Stimulated activated CD4-positive, alpha-beta T cell treated with anti-CD3 and anti-CD28 coated beads, TNF-alpha, amount 100 ng/mL, for 24 hours (primary cell): Measurements from ENCODE around the gene CPA4.

Experiments
- DNase-seq, 3 experiments: peaks; one replicate each; pipeline ENCODE4 v3.0.0-alpha.2; 2020; ENCODE audit warnings: low read depth in 3 of 3

Gene CPA4

DNA sequence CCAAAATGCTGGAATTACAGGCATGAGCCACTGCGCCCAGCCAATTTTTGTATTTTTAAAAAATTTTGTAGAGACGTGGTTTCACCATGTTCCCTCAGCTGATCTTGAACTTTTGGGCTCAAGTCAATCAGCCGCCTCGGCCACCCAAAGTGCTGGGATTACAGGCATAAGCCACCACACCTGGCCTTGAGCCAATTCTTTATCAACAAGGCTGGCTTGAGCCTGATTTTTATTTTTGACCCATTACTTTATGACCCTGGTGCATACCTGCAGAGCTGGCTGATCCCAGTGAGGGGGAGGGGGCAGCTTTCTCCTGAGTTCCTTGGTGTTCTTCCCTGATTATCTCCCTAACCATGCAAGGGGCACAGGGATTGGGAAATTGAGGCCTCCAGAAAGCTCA, 71.5 kb downstream of the CPA4 start:
- no peak for DNase-seq

DNA sequence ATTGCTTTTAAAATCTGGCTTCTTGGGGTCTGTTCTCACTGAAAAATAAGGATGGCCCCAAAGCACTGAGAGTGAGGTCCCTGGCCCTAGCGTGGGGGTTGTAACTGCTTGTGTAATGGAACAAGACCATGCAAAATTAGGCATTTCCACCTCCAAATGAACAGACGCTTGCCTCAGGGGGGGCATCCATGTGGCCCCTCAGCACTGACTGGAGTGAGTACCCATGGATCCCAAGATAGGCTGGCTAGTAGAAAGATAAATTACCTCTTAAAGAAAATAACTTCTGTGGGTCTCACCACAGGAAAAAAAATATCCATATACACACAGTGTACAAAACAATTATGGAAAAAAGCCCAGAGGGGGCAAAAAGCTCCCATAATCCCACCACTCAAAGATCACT, 72.1 kb downstream of the CPA4 start:
- DNase-seq = no peak

DNA sequence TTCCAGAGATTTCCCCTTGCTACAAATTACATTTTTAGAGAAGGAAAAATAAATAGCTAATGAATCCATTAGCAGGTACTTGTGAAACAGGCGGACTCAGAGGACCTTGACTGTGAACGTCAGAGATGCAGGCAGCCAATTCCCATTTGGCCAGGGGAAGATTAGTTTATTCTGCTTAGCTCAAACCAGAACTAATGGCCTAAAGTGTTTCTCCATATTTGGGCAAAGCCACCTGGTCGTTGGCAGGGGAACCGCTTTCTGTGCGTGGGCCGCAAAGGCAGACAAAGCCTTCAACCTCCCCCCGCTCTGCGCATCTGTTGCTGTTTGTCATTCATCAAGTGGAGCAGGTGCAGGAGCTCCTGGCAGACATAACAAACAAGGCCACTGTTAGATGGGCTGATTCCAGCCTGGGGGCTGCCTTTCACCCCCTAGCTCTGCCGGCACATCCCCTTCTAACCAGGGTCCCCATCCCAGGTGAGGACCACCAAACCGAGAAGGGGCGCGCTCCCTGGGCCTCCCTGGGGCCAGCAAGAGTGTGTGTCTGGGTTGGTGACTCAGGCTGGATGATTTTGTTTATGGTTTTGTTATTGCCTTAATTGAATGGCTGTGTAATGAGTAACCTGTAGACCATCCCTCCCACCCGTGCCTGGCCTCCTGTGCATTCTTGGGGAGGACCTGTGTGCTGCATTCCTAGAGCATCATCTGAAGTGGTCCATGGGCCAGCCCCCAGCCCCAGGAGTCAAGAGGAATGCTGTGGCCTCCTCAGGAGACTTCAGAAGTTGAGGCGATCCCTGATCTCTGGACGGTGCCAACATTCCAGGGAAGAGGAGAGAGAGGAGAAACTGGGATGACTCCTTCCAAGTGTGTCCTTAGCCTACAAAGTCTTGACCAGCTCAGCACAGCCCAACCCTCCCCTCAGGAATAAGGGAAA, 72.8 kb downstream of the CPA4 start:
- DNase-seq = peak in 1 of 3 experiments; percentile 31

DNA sequence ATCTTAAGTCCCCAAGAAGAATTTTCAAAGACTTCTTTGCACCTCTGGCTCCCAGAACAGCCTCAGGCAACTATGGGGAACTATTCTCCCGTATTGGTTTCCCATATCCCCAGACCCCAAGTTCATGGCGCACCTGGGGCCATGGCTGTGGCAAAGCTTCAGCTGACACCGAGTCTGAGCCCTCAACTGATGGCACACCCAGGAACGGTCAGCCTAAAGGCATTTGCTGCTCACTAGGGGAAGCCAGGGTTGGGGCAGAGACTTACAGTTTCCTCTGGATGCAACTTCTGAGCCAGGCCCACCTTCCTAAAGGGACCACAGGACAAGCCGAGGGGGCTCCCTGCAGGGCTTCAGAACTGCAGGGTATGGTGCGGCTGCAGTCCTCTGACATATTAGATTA, 73.6 kb downstream of the CPA4 start:
- no peak for DNase-seq

DNA sequence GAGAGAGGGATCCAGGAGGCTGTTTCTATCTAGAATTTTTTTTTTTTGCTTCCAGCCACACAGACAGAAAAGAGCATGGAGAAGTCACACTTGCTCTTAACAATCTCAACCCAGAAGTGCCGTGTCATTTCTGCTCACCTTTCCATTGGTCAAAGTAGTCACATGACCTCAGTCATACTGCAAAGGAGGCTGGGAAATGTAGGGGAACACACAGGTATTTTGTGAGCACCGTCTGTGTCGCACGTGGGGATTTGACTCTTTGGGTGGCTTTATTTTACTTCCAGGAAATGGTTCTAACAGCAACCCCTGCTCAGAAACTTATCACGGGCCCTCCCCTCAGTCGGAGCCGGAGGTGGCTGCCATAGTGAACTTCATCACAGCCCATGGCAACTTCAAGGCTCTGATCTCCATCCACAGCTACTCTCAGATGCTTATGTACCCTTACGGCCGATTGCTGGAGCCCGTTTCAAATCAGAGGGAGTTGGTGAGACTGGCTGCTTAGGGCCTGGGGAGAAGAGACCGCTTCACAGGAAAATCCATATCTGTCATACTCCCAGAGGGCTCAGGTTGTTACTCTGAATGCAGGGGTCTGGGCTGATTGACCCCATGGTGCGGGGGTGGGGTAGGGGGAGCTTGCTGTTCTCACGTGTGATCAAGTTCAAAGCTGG, 74.3 kb downstream of the CPA4 start:
- no peak for DNase-seq

DNA sequence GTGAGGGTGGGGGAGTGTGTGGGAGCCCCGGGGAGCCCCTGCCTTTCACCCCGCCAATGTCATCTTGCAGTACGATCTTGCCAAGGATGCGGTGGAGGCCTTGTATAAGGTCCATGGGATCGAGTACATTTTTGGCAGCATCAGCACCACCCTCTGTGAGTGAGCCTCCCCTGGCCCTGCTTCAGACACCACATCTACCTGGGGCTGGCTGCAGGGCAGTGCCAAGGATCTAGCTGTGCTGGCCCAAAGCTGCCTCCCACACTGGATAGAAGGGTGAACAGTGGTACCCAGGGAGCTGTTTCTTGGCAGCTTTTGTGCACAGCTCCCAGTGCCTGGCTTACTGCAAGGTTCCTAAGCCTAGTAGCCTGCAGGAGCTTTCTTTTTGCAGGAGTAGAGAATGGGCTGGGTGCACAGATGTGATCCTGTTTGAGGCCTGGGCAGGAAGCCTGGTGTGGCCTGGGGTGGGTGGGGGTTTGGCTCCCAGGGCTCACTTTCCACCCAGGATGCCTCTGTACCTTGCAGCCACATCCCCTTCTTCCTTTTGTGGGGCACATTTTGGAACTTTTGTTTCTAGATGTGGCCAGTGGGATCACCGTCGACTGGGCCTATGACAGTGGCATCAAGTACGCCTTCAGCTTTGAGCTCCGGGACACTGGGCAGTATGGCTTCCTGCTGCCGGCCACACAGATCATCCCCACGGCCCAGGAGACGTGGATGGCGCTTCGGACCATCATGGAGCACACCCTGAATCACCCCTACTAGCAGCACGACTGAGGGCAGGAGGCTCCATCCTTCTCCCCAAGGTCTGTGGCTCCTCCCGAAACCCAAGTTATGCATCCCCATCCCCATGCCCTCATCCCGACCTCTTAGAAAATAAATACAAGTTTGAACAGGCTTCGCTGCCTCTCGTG, 75.1 kb downstream of the CPA4 start:
- DNase-seq = no peak

DNA sequence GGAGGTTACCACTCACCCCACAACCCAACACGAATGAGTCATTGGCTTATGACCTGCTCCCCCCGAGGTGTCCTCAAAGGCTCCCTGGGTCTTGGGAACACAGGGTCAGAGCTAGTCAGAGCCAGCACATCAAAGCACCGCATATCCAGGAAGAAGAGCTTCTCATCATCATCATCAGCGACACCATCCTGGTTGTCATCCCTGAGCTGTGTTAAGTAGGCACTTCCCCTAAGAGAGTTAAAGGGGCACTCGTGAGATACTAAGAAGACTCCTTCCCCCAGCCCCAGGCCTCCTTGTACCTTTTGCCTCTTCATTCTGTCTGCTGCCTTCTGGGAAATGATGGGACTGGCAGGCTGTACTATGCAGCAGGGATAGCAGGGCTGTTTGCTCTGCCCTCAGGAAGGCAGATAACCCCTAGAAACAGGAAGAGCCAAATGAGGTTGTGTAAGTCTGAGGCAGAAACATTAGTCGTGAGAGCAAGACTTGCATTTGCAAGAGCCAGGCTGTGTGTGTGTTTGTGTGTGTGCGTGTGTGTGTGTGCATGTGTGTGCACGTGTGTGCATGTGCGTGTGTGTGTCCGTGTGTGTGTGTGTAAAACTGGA, 76.2 kb downstream of the CPA4 start:
- no peak for DNase-seq

DNA sequence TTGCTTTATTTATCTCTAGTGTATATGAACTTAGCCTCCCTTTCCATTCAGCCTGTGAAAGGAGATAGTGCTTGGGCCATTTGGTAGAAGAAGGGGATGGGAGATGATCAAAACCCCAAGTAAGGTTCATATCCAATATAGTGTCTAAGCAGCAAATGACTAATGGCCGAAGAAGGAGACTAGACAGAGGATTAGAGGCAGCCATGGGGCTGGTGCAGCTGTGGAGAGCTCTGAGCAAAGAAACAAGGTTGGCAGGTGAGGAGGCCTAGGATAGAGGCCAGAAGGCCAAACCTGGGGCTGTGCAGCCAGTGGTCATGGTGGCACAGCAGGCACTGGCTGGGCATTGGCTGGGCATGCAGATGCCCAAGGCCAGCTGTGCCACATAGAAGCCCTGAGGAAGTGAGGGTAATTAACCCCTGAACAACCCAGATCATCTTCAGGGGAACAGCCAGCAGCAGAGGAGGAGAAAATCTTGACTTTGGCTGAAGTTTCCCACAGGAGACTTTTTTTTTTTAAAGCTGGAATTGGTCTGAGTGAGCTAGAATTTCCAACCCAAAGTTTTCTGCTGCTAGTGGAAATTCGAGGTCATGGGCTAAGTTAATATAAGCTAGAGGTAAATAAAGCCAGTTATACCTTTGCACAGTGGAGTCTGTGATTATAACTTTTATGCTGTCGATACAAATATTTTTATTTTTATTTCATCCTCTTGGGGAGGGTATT, 77.0 kb downstream of the CPA4 start:
- no peak for DNase-seq

DNA sequence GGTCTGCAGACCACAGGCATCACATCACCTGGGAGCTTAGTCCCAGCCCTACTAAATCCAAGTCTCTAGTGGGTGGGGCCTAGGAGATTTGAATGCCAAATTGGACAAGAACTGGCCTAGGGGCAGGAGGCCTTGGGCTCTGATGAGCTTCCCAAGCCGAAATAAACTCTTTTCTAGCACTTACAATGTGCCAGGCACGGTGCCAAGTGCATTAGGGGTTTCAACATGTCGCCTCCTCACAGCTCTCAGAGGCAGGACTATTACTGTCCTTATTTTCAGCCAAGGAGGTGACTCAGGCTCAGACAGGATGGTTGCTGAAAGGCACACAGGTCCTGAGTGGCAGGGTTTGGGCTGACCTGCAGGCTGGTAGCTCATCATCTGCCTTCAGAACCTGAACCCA, 78.1 kb downstream of the CPA4 start:
- DNase-seq = no peak

DNA sequence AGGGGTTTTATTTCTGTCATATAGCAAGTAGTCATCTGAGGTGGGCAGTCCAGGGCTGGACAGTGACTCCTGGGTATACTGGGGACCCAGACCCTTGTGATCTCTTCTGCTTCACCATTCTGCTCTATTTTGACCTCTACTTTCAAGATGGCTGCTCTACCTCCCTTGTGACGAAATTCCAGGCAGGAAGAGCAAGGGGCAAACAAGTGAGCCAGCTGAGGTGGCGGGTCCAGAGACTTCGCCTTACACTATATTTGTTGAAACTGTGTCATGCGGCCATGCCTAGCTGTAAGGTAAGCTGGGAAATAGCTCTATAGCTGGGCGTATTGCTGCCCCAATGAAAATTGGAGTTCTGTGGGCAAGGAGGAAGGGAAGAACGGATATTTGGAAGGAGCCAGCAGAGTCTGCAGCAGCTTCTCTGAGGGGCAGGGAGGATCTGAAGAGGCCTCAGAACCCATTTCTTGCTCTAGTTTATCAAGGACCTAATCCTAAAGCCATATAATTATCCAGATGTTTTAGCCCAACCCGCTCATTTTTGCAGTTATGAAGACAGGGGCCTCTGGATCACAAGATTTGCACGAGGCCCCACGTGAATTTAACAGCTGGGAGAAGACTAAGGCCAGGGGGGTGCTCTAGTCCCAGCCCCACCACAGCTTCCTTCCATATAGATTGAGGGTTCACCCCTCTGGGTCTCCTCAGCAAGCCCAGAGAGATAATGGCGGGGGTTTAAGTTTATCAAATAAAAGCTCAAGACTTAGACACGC, 79.6 kb downstream of the CPA4 start:
- DNase-seq = no peak
